ENCODE measurements around the gene ZC3H7A.

The ZC3H7A gene

DNA sequence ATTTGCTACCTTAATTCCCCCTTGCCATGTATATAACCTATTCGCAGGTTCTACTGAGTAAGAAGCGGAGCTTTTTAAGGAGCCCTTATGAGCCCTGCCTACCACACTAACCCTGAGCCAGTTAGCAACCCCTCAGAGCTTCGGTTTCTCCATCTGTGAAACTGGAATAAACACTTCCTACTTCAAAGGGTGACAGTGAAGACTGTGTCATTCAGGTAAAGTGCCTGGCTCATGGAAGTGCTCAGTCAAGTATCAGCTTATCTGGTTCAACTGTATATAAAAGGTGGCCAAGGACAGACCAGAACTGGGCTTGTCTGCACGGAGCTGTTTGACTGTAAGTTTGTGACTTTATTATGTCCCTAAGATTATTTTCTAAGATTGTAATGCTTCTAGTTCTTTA is 85.4 kb downstream of the ZC3H7A start:
- DNase-seq, result no peak
- H3K4me1 ChIP-seq (ENCODE audit: control insufficient read depth, insufficient read depth, low read length, poor library complexity, severe bottlenecking), result no peaks in the 10 kb centered on the region
- H3K36me3 ChIP-seq (ENCODE audit: control insufficient read depth, insufficient read depth, low read length), result peaks cover 18% of the 10 kb centered on the region
- H3K27me3 ChIP-seq (replicated peaks; ENCODE audit: control insufficient read depth, insufficient read depth, low read length, poor library complexity, severe bottlenecking), result no peaks in the 10 kb centered on the region
- H3K4me3 ChIP-seq (ENCODE audit: insufficient read depth, low read depth, low read length, poor library complexity, severe bottlenecking), result no peak overlapping the region
- no peak overlapping the region for H3K27ac ChIP-seq (ENCODE audit: insufficient read depth, low read length, poor library complexity, severe bottlenecking)
- H3K9me3 ChIP-seq (ENCODE audit: control insufficient read depth, low read length), result no peaks in the 10 kb centered on the region

DNA sequence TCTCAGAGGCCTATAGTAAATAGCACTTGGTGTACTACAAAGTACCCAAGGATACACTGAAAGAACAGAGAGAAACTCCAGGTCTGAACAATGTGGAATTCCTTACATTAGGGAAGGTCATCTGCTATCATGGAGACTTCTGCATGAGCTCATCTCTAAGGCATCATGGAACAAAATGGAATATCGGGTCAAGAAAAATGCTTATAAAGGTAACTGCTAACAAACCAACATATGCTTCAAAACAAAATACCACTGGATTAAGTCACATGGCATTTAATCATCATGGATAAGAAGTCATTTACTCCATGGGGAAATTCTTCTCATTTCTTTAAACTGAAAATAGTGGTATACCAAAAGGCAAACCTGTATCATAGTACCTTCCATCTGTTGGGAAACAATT is 88.6 kb downstream of the ZC3H7A start:
- no peak overlapping the region for H3K4me3 ChIP-seq (ENCODE audit: insufficient read depth, low read depth, low read length, poor library complexity, severe bottlenecking)
- no peak for DNase-seq
- no peaks in the 10 kb centered on the region for H3K4me1 ChIP-seq (ENCODE audit: control insufficient read depth, insufficient read depth, low read length, poor library complexity, severe bottlenecking)
- H3K36me3 ChIP-seq (ENCODE audit: control insufficient read depth, insufficient read depth, low read length), result peaks cover 15% of the 10 kb centered on the region
- no peaks in the 10 kb centered on the region for H3K27me3 ChIP-seq (replicated peaks; ENCODE audit: control insufficient read depth, insufficient read depth, low read length, poor library complexity, severe bottlenecking)
- no peak overlapping the region for H3K27ac ChIP-seq (ENCODE audit: insufficient read depth, low read length, poor library complexity, severe bottlenecking)
- H3K9me3 ChIP-seq (ENCODE audit: control insufficient read depth, low read length), result no peaks in the 10 kb centered on the region

- Histone ChIP-seq H3K4me3 (ENCODE audit: insufficient read depth, low read depth, low read length, poor library complexity, severe bottlenecking) (no peak overlapping the region), H3K27ac (ENCODE audit: insufficient read depth, low read length, poor library complexity, severe bottlenecking) (no peak overlapping the region), H3K9me3 (ENCODE audit: control insufficient read depth, low read length) (no peaks in the 10 kb centered on the region), H3K27me3 (replicated peaks; ENCODE audit: control insufficient read depth, insufficient read depth, low read length, poor library complexity, severe bottlenecking) (no peaks in the 10 kb centered on the region), H3K36me3 (ENCODE audit: control insufficient read depth, insufficient read depth, low read length) (peaks cover 15% of the 10 kb centered on the region), H3K4me1 (ENCODE audit: control insufficient read depth, insufficient read depth, low read length, poor library complexity, severe bottlenecking) (no peaks in the 10 kb centered on the region)
- DNase-seq, result no peak
Measured at GRCh38 chr16:11707679-11708197, 89.3 kb downstream of the ZC3H7A start.

- DNase-seq, result no peak
- Histone ChIP-seq H3K9me3 (ENCODE audit: control insufficient read depth, low read length) (no peaks in the 10 kb centered on the region), H3K27ac (ENCODE audit: insufficient read depth, low read length, poor library complexity, severe bottlenecking) (no peak overlapping the region), H3K4me1 (ENCODE audit: control insufficient read depth, insufficient read depth, low read length, poor library complexity, severe bottlenecking) (no peaks in the 10 kb centered on the region), H3K36me3 (ENCODE audit: control insufficient read depth, insufficient read depth, low read length) (peaks cover 8% of the 10 kb centered on the region), H3K4me3 (ENCODE audit: insufficient read depth, low read depth, low read length, poor library complexity, severe bottlenecking) (no peak overlapping the region), H3K27me3 (replicated peaks; ENCODE audit: control insufficient read depth, insufficient read depth, low read length, poor library complexity, severe bottlenecking) (no peaks in the 10 kb centered on the region)
Measured at GRCh38 chr16:11706180-11706742, 90.8 kb downstream of the ZC3H7A start.

DNA sequence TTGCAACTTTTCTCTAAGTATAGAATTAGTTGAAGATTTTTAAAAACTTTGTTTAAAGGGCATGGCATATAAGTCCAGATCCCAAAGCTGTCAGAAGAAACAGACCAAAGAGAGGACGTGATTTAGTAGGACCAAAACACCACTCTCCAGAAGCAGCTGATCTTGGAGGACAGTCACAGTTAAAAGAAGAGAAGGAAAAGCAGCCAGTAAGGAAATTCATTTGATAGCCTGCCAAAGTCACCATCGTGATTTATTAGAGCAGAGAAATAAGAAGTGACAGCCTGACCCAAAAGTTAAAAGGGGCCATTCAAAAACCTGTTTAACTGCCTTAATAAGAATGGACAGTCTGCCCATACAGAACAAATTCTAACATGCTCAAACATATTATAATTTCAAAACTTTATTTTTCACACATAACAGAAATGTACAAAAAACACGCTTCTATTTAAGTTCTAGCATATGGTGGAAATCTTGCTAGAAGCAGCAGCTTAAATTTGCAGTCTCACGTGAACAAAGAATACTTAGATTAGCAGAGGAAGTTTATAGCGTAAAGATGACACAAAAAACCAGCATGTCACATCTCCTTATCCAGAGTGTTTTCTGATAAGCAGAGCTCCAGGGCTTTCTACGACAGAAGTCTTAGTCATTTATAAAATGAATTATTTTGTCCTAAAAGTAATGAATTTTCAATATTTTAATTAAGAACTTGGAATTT is 91.6 kb downstream of the ZC3H7A start:
- Histone ChIP-seq H3K4me1 (ENCODE audit: control insufficient read depth, insufficient read depth, low read length, poor library complexity, severe bottlenecking) (no peaks in the 10 kb centered on the region), H3K36me3 (ENCODE audit: control insufficient read depth, insufficient read depth, low read length) (peaks cover 8% of the 10 kb centered on the region), H3K4me3 (ENCODE audit: insufficient read depth, low read depth, low read length, poor library complexity, severe bottlenecking) (no peak overlapping the region), H3K9me3 (ENCODE audit: control insufficient read depth, low read length) (no peaks in the 10 kb centered on the region), H3K27ac (ENCODE audit: insufficient read depth, low read length, poor library complexity, severe bottlenecking) (no peak overlapping the region), H3K27me3 (replicated peaks; ENCODE audit: control insufficient read depth, insufficient read depth, low read length, poor library complexity, severe bottlenecking) (no peaks in the 10 kb centered on the region)
- no peak for DNase-seq
